ENCODE results near the gene GMDS.
"Not testable (repeated sequence)": the region's sequence is repeated elsewhere in the genome, so short reads cannot be mapped to it uniquely, and the experiment has no call there.

The GMDS gene

GRCh38 chr6:1845543-1845942, 399.9 kb downstream of the GMDS start:
- in situ Hi-C loops (cut with MboI; ENCODE audit: low sequenced_read_pairs), result not testable (repeated sequence)

GRCh38 chr6:1842334-1842733, 403.1 kb downstream of the GMDS start:
- in situ Hi-C loops (cut with MboI; ENCODE audit: low sequenced_read_pairs), result no loop called here

GRCh38 chr6:1841136-1841535, 404.3 kb downstream of the GMDS start:
- in situ Hi-C loops (cut with MboI; ENCODE audit: low sequenced_read_pairs), result no loop called here

GRCh38 chr6:1840491-1841121, 404.8 kb downstream of the GMDS start:
- in situ Hi-C loops (cut with MboI; ENCODE audit: low sequenced_read_pairs), result no loop called here

- in situ Hi-C loops (cut with MboI; ENCODE audit: low sequenced_read_pairs), result no loop called here
Observed at GRCh38 chr6:1839361-1839760, 406.0 kb downstream of the GMDS start.

GRCh38 chr6:1838604-1839213, 406.7 kb downstream of the GMDS start:
- in situ Hi-C loops (cut with MboI; ENCODE audit: low sequenced_read_pairs), result no loop called here

- in situ Hi-C loops (cut with MboI; ENCODE audit: low sequenced_read_pairs), result no loop called here
Observed at GRCh38 chr6:1837826-1838225, 407.6 kb downstream of the GMDS start.

- in situ Hi-C loops (cut with MboI; ENCODE audit: low sequenced_read_pairs), result no loop called here
Observed at GRCh38 chr6:1836690-1837089, 408.7 kb downstream of the GMDS start.

GRCh38 chr6:1834646-1835516, 410.5 kb downstream of the GMDS start:
- in situ Hi-C loops (cut with MboI; ENCODE audit: low sequenced_read_pairs), result no loop called here

- in situ Hi-C loops (cut with MboI; ENCODE audit: low sequenced_read_pairs), result no loop called here
Observed at GRCh38 chr6:1834207-1834606, 411.2 kb downstream of the GMDS start.

- in situ Hi-C loops (cut with MboI; ENCODE audit: low sequenced_read_pairs), result no loop called here
Observed at GRCh38 chr6:1832844-1833787, 412.3 kb downstream of the GMDS start.

- in situ Hi-C loops (cut with MboI; ENCODE audit: low sequenced_read_pairs), result no loop called here
Observed at GRCh38 chr6:1832358-1832757, 413.0 kb downstream of the GMDS start.

GRCh38 chr6:1827984-1828793, 417.2 kb downstream of the GMDS start:
- in situ Hi-C loops (cut with MboI; ENCODE audit: low sequenced_read_pairs), result no loop called here

- in situ Hi-C loops (cut with MboI; ENCODE audit: low sequenced_read_pairs), result no loop called here
Observed at GRCh38 chr6:1825926-1826325, 419.5 kb downstream of the GMDS start.

GRCh38 chr6:1825277-1825676, 420.1 kb downstream of the GMDS start:
- in situ Hi-C loops (cut with MboI; ENCODE audit: low sequenced_read_pairs), result no loop called here

GRCh38 chr6:1821513-1822183, 423.8 kb downstream of the GMDS start:
- in situ Hi-C loops (cut with MboI; ENCODE audit: low sequenced_read_pairs), result no loop called here

GRCh38 chr6:1821164-1821512, 424.3 kb downstream of the GMDS start:
- in situ Hi-C loops (cut with MboI; ENCODE audit: low sequenced_read_pairs), result no loop called here

GRCh38 chr6:1820714-1821113, 424.7 kb downstream of the GMDS start:
- in situ Hi-C loops (cut with MboI; ENCODE audit: low sequenced_read_pairs), result no loop called here

GRCh38 chr6:1820165-1820564, 425.2 kb downstream of the GMDS start:
- in situ Hi-C loops (cut with MboI; ENCODE audit: low sequenced_read_pairs), result no loop called here

- in situ Hi-C loops (cut with MboI; ENCODE audit: low sequenced_read_pairs), result no loop called here
Observed at GRCh38 chr6:1819007-1819406, 426.4 kb downstream of the GMDS start.
